ENCODE data around the gene GTF2H3. TPM values are rescaled to one million over a fixed set of nuclear protein-coding genes. Genes with fewer than 3 reads are reported as not detected.

The GTF2H3 gene
- total and polyA plus RNA-seq, 10 of the 15 experiments (the other 5 are each of a cell fraction or from before 2014, with no cell fraction given) = 20.6 to 62.9 (median 34.7) TPM

DNA sequence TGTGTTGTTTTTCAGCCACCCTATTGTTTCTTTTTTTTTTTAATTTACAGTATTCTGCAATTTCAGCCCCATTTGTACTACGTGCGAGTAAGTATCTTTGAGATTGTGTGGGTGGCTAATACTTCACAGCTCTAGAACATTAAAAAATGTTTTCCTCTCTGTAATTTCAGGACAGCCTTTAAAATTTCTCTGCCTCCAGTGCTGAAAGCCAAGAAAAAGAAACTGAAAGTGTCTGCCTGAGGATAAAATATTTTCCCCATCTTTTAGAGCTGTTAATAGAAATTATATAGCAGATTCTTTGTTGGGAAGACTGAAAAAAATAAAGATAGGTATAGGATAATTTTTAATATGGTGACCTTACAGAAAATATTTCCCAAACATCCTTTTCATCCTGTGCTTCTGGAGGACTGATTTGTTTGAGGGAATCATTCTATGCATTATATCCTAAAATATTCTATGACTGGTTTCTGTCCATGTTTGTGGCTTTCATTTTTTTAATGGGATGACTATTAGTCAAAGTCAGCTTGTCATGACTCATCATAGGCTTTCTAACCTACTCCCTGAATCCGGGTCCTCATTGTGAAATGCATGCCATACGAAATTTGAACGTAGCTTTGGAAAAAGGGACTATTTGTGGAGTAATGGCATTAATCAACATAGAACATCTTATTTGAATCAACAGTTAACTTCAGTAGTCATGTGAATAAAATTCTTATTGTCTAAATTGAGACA lies 26.5 kb downstream of the GTF2H3 start:
- H3K4me1 ChIP-seq (ENCODE audit: control insufficient read depth, insufficient read depth, low read length) = peaks cover 37% of the 10 kb centered on the region
- CTCF ChIA-PET = interaction anchor here (1.0 to 1.1 kb wide), 2 partner anchors 13 to 422 kb away, joined by 3 read pairs; no protein-coding TSS in a partner anchor
- no peaks in the 10 kb centered on the region for H4K20me1 ChIP-seq (ENCODE audit: control insufficient read depth, insufficient read depth)
- intact Hi-C loops (cut with micrococcal nuclease; ENCODE audit: unreplicated experiment) = loop anchor here (5.0 kb wide), 1 partner anchor 52 kb away; the partner anchor contains the start of gene ATP6V0A2
- no peaks in the 10 kb centered on the region for H3K27me3 ChIP-seq (replicated peaks in 1 of 2; ENCODE audit: control insufficient read depth in 2 of 2, insufficient read depth in 2 of 2, low read length in 1 of 2)
- in situ Hi-C loops (cut with MboI) = no loop called here
- RAD21 ChIA-PET (ENCODE audit: unreplicated experiment) = interaction anchor here (4.0 kb wide), 1 partner anchor 53 kb away, joined by 26 read pairs; the partner anchor contains the start of gene ATP6V0A2
- no peaks in the 10 kb centered on the region for H3K9me3 ChIP-seq (replicated peaks; ENCODE audit: control insufficient read depth, insufficient read depth, low read length)
- peak overlapping the region; percentile 63 for H3K27ac ChIP-seq (ENCODE audit: control insufficient read depth, insufficient read depth)
- FAIRE-seq = peak; percentile 27
- SMC1A ChIA-PET (ENCODE audit: uncharacterized antibody, unreplicated experiment) = interaction anchor here (0.9 to 4.9 kb wide), 7 partner anchors 12 to 53 kb away, joined by 3 to 32 read pairs (median 4); partner anchors contain the start of gene ATP6V0A2
- no TSS peak for BruUV-seq (replicated peaks)
- H3K4me3 ChIP-seq = no peak overlapping the region
- H3K79me2 ChIP-seq (ENCODE audit: control insufficient read depth, insufficient read depth, low read length) = no peaks in the 10 kb centered on the region
- peaks cover 5 to 11% of the 10 kb centered on the region in 2 experiments; a peak in 3 of 4 replicates for H3K36me3 ChIP-seq (ENCODE audit: control insufficient read depth in 2 of 2, insufficient read depth in 2 of 2, low read length in 1 of 2)
- peak; percentile 59; the same call in 1 of the 2 replicates for TF ChIP-seq FOXM1 (IDR thresholded peaks at IDR 0.05; ENCODE audit: low read depth, low read length)
- peak; percentile 77 for TF ChIP-seq MEF2A (IDR thresholded peaks at IDR 0.05; ENCODE audit: insufficient read depth, low read depth, low read length)
- TF ChIP-seq KLF5 (IDR thresholded peaks at IDR 0.05; ENCODE audit: partially characterized antibody) = no peak
- TF ChIP-seq, protein P1, sequence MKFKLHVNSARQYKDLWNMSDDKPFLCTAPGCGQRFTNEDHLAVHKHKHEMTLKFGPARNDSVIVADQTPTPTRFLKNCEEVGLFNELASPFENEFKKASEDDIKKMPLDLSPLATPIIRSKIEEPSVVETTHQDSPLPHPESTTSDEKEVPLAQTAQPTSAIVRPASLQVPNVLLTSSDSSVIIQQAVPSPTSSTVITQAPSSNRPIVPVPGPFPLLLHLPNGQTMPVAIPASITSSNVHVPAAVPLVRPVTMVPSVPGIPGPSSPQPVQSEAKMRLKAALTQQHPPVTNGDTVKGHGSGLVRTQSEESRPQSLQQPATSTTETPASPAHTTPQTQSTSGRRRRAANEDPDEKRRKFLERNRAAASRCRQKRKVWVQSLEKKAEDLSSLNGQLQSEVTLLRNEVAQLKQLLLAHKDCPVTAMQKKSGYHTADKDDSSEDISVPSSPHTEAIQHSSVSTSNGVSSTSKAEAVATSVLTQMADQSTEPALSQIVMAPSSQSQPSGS (IDR thresholded peaks at IDR 0.05; ENCODE audit: low read length) = peak; percentile 72
- peak; percentile 81 for TF ChIP-seq NFIC (IDR thresholded peaks at IDR 0.05; ENCODE audit: low read depth, low read length)
- TF ChIP-seq JUNB (IDR thresholded peaks at IDR 0.05) = peak; percentile 78
- no peak for TF ChIP-seq MTA3 (IDR thresholded peaks at IDR 0.05; ENCODE audit: borderline replicate concordance, low read length)
- peak; percentile 58; the same call in 1 of the 2 replicates for TF ChIP-seq EED (IDR thresholded peaks at IDR 0.05; ENCODE audit: low read depth)
- peak; percentile 23 to 28; a peak in 2 of 4 replicates for TF ChIP-seq IKZF2 (IDR thresholded peaks at IDR 0.05)
- TF ChIP-seq, protein P2, sequence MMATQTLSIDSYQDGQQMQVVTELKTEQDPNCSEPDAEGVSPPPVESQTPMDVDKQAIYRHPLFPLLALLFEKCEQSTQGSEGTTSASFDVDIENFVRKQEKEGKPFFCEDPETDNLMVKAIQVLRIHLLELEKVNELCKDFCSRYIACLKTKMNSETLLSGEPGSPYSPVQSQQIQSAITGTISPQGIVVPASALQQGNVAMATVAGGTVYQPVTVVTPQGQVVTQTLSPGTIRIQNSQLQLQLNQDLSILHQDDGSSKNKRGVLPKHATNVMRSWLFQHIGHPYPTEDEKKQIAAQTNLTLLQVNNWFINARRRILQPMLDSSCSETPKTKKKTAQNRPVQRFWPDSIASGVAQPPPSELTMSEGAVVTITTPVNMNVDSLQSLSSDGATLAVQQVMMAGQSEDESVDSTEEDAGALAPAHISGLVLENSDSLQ (IDR thresholded peaks at IDR 0.05) = peak; percentile 74
- peak; percentile 84 for TF ChIP-seq RUNX3 (IDR thresholded peaks at IDR 0.05; ENCODE audit: low read length)
- TF ChIP-seq SMAD1 (IDR thresholded peaks at IDR 0.05; ENCODE audit: low read depth, partially characterized antibody) = no peak
- TF ChIP-seq CREM (IDR thresholded peaks at IDR 0.05; ENCODE audit: low read depth) = 0 out of 2 replicates have a peak, but pooled peaks have one; percentile 17
- DNase-seq (ENCODE audit: low read depth, low spot score) = no peak
- POLR2A ChIA-PET = interaction anchor here (1.2 to 6.8 kb wide), 3 partner anchors 10 to 53 kb away, joined by 3 to 56 read pairs (median 5); partner anchors contain the start of genes ATP6V0A2 and TCTN2
- peak overlapping the region; percentile 16; the same call in 1 of the 2 replicates for H3K9ac ChIP-seq (ENCODE audit: control insufficient read depth, insufficient read depth, low read length)
- peak; percentile 29 for ATAC-seq
- H3K4me2 ChIP-seq (ENCODE audit: control insufficient read depth, insufficient read depth) = peak overlapping the region; percentile 7; the same call in 1 of the 2 replicates
- 33% methylated on average over 5 of the region's 5 CpGs for WGBS (ENCODE audit: insufficient coverage, insufficient replicate concordance, low lambda C conversion rate, missing lambda C conversion rate)
- peak overlapping the region; percentile 17; the same call in 1 of the 2 replicates for H2AFZ ChIP-seq (ENCODE audit: control insufficient read depth, low read depth, low read length)
